GM23338 (cell line): ENCODE data around the gene ACOX2. TPM values are rescaled to one million over a fixed set of nuclear protein-coding genes. Genes with fewer than 3 reads are reported as not detected.

ENCODE experiments used
- ATAC-seq: fragments of 200-7000 bp; cut with Tn5 transposase; 3 replicates; pipeline ENCODE4 v1.9.1; 2020
- DNase-seq: peaks from one replicate; pipeline ENCODE4 v3.0.0-alpha.2; 2015; ENCODE audit warnings: low spot score
- H2AFZ ChIP-seq: fragments of 200-600 bp; sonication (generic); 2 replicates; pipeline ENCODE4 v1.8.0; 2016; ENCODE audit warnings: antibody characterized with exemption, mild to moderate bottlenecking, moderate library complexity
- H3F3A ChIP-seq: fragments of 200-600 bp; sonication (generic); replicated peaks from 2 replicates; pipeline ENCODE4 v1.8.0; 2017; ENCODE audit warnings: antibody characterized with exemption, mixed run types, low read depth
- H3K27ac ChIP-seq: fragments of 200-600 bp; sonication (generic); 2 replicates; pipeline ENCODE4 v1.6.1; 2016; ENCODE audit warnings: low read depth
- H3K27me3 ChIP-seq: fragments of 200-600 bp; sonication (generic); 2 replicates; pipeline ENCODE4 v1.8.0; 2016; ENCODE audit warnings: mild to moderate bottlenecking, mixed run types, moderate library complexity; ENCODE audit not compliant: insufficient read depth
- H3K36me3 ChIP-seq: fragments of 200-600 bp; sonication (generic); 2 replicates; pipeline ENCODE4 v1.8.0; 2016; ENCODE audit warnings: mild to moderate bottlenecking; ENCODE audit not compliant: insufficient read depth
- H3K4me1 ChIP-seq: fragments of 200-600 bp; sonication (generic); 2 replicates; pipeline ENCODE4 v1.8.0; 2016; ENCODE audit warnings: mild to moderate bottlenecking, moderate library complexity; ENCODE audit not compliant: insufficient read depth
- H3K4me2 ChIP-seq: fragments of 200-600 bp; sonication (generic); 2 replicates; pipeline ENCODE4 v1.7.1; 2017; ENCODE audit warnings: mixed run types
- H3K4me3 ChIP-seq: fragments of 200-600 bp; sonication (generic); 2 replicates; pipeline ENCODE4 v1.6.1; 2016; ENCODE audit warnings: mixed run types
- H3K79me2 ChIP-seq: fragments of 200-600 bp; sonication (generic); replicated peaks from 2 replicates; pipeline ENCODE4 v1.8.0; 2017; ENCODE audit warnings: mild to moderate bottlenecking; ENCODE audit not compliant: insufficient read depth
- H3K9me2 ChIP-seq: fragments of 200-600 bp; sonication (generic); 2 replicates; pipeline ENCODE4 v1.8.0; 2017; ENCODE audit not compliant: insufficient read depth
- H4K20me1 ChIP-seq: fragments of 200-600 bp; sonication (generic); replicated peaks from 2 replicates; pipeline ENCODE4 v1.8.0; 2017; ENCODE audit warnings: mild to moderate bottlenecking; ENCODE audit not compliant: insufficient read depth
- H3K27ac Mint-ChIP-seq: 2 replicates; pipeline ENCODE4 v1.8.0; 2020; ENCODE audit warnings: inconsistent platforms, mild to moderate bottlenecking, moderate library complexity, mixed read lengths
- H3K27me3 Mint-ChIP-seq: 3 replicates; pipeline ENCODE4 v1.8.0; 2022; ENCODE audit warnings: low read depth, mild to moderate bottlenecking, moderate library complexity, mixed read lengths, inconsistent platforms; ENCODE audit not compliant: insufficient read depth, poor library complexity
- H3K36me3 Mint-ChIP-seq: 3 replicates; pipeline ENCODE4 v1.8.0; 2021; ENCODE audit warnings: low read depth, mild to moderate bottlenecking, inconsistent platforms, moderate library complexity, mixed read lengths
- H3K4me1 Mint-ChIP-seq: 3 replicates; pipeline ENCODE4 v1.8.0; 2020; ENCODE audit warnings: mild to moderate bottlenecking, inconsistent platforms, mixed read lengths
- H3K4me3 Mint-ChIP-seq: 3 replicates; pipeline ENCODE4 v1.8.0; 2021; ENCODE audit warnings: moderate library complexity, mild to moderate bottlenecking, inconsistent platforms, mixed read lengths
- H3K9me3 Mint-ChIP-seq: 3 replicates; pipeline ENCODE4 v1.8.0; 2020; ENCODE audit warnings: moderate library complexity, mild to moderate bottlenecking, inconsistent platforms, mixed read lengths
- CREB1 ChIP-seq: fragments of 250-450 bp; sonication (Bioruptor Pico); IDR thresholded peaks from 2 replicates; pipeline ENCODE4 v1.5.0; 2020; ENCODE audit warnings: low read depth, mild to moderate bottlenecking, moderate library complexity
- CTCF ChIP-seq, 2 experiments: fragments of 200-600 bp in 1 of 2; sonication (generic) in 1 of 2; conservative IDR thresholded peaks; 2 replicates each; pipeline versions ENCODE4 v1.5.1 to v1.6.1; 2016 to 2017; ENCODE audit warnings: antibody characterized with exemption in 2 of 2, low read depth in 2 of 2, mild to moderate bottlenecking in 2 of 2, moderate library complexity in 1 of 2
- ETS1 ChIP-seq: IDR thresholded peaks from 2 replicates; pipeline ENCODE4 v1.6.1; 2016; ENCODE audit warnings: antibody characterized with exemption
- EZH2 ChIP-seq: fragments of 200-600 bp; sonication (generic); IDR thresholded peaks from one replicate; pipeline ENCODE4 v1.8.0; 2017; ENCODE audit warnings: antibody characterized with exemption, mild to moderate bottlenecking, low read depth; ENCODE audit not compliant: unreplicated experiment
- EZH2phosphoT487 ChIP-seq: fragments of 200-600 bp; sonication (generic); IDR thresholded peaks from one replicate; pipeline ENCODE4 v1.8.1; 2018; ENCODE audit warnings: antibody characterized with exemption; ENCODE audit not compliant: unreplicated experiment
- JUNB ChIP-seq: IDR thresholded peaks from one replicate; pipeline ENCODE4 v1.6.1; 2016; ENCODE audit warnings: antibody characterized with exemption; ENCODE audit not compliant: unreplicated experiment
- NANOG ChIP-seq: IDR thresholded peaks from 2 replicates; pipeline ENCODE4 v1.6.1; 2016; ENCODE audit warnings: antibody characterized with exemption, borderline replicate concordance
- POLR2AphosphoS5 ChIP-seq: IDR thresholded peaks from 2 replicates; pipeline ENCODE4 v1.6.1; 2016; ENCODE audit warnings: antibody characterized with exemption, low read depth
- REST ChIP-seq: IDR thresholded peaks from one replicate; pipeline ENCODE4 v1.6.1; 2018; ENCODE audit warnings: antibody characterized with exemption; ENCODE audit not compliant: unreplicated experiment
- STAT1 ChIP-seq: IDR thresholded peaks from one replicate; pipeline ENCODE4 v1.6.1; 2016; ENCODE audit warnings: antibody characterized with exemption; ENCODE audit not compliant: unreplicated experiment
- ZNF114 ChIP-seq: fragments of 250-450 bp; sonication (Bioruptor Pico); IDR thresholded peaks from 2 replicates; pipeline ENCODE4 v1.5.0; 2020; ENCODE audit warnings: mild to moderate bottlenecking, moderate library complexity
- ZNF331 ChIP-seq: fragments of 250-450 bp; sonication (Bioruptor Pico); IDR thresholded peaks from 2 replicates; pipeline ENCODE4 v1.5.0; 2020; ENCODE audit warnings: low read depth, mild to moderate bottlenecking, moderate library complexity
- polyA plus RNA-seq: library from polyadenylated mRNA; unstranded; fragments of >200 nt; fragmentation: Nextera tagmentation; extraction: Ambion mirVana; gene quantifications from 2 replicates; pipeline ENCODE4 v1.2.1, GENCODE V29; 2016
- total RNA-seq: library from RNA; depleted of rRNA; stranded (reverse); fragments of >200 nt; shearing (Covaris generic); gene quantifications from 2 replicates; pipeline ENCODE4 v1.2.3, GENCODE V29; 2014

The ACOX2 gene
- total and polyA plus RNA-seq, 2 experiments from 2014 or later: 1.1 to 1.9 TPM

- TF ChIP-seq REST (no peak), EZH2 (no peak), JUNB (no peak), POLR2AphosphoS5 (no peak), STAT1 (no peak), ETS1 (no peak)
Observed at GRCh38 chr3:58535531-58536500, 1.2 kb downstream of the ACOX2 start (continued).

GRCh38 chr3:58534592-58535494, 2.1 kb downstream of the ACOX2 start:
- no peak for ATAC-seq
- Mint-ChIP-seq H3K4me1 (peaks cover 17% of the 10 kb centered on the region), H3K27ac (no peak overlapping the region), H3K36me3 (no peaks in the 10 kb centered on the region), H3K4me3 (no peak overlapping the region), H3K9me3 (no peaks in the 10 kb centered on the region), H3K27me3 (peaks cover 7% of the 10 kb centered on the region)
- Histone ChIP-seq H3K4me1 (no peaks in the 10 kb centered on the region), H3F3A (no peaks in the 10 kb centered on the region), H3K27ac (no peak overlapping the region), H3K4me3 (no peak overlapping the region), H3K9me2 (no peaks in the 10 kb centered on the region), H2AFZ (no peak overlapping the region), H3K27me3 (no peaks in the 10 kb centered on the region), H3K36me3 (no peaks in the 10 kb centered on the region), H4K20me1 (no peaks in the 10 kb centered on the region), H3K4me2 (no peak overlapping the region), H3K79me2 (no peaks in the 10 kb centered on the region)
- DNase-seq: no peak
- no peak for TF ChIP-seq REST
- TF ChIP-seq JUNB: no peak
- no peak for TF ChIP-seq EZH2
- no peak for TF ChIP-seq ZNF331
- TF ChIP-seq CREB1: no peak
- TF ChIP-seq CTCF (conservative IDR thresholded peaks at IDR 0.05; ENCODE audit: low read depth in 2 of 2): no peak
- no peak for TF ChIP-seq ETS1
- TF ChIP-seq ZNF114 (CRISPR knock-in tag): no peak
- TF ChIP-seq EZH2phosphoT487: no peak
- no peak for TF ChIP-seq NANOG
